ENCODE results near the gene KRT6A.

Gene KRT6A

GRCh38 chr12:52487211-52487610 is 5.8 kb downstream of the KRT6A start:
- ATAC-seq = no peak
- TF ChIP-seq SNAI2 (CRISPR knock-in tag; IDR thresholded peaks at IDR 0.05) (no peak), POU6F1 (CRISPR knock-in tag; IDR thresholded peaks at IDR 0.05; ENCODE audit: borderline replicate concordance, low read depth) (no peak), PPARA (CRISPR knock-in tag; IDR thresholded peaks at IDR 0.05; ENCODE audit: borderline replicate concordance) (no peak), BACH2 (CRISPR knock-in tag; IDR thresholded peaks at IDR 0.05; ENCODE audit: borderline replicate concordance) (no peak), ZNF8 (CRISPR knock-in tag; IDR thresholded peaks at IDR 0.05) (no peak), GLIS3 (CRISPR knock-in tag; IDR thresholded peaks at IDR 0.05) (no peak), ZNF70 (CRISPR knock-in tag; IDR thresholded peaks at IDR 0.05) (no peak), PATZ1 (CRISPR knock-in tag; IDR thresholded peaks at IDR 0.05; ENCODE audit: borderline replicate concordance) (no peak), ESRRG (CRISPR knock-in tag; IDR thresholded peaks at IDR 0.05) (no peak), TCF4 (CRISPR knock-in tag; IDR thresholded peaks at IDR 0.05; ENCODE audit: borderline replicate concordance) (no peak), ZFP30 (CRISPR knock-in tag; IDR thresholded peaks at IDR 0.05) (no peak), ARNTL (CRISPR knock-in tag; IDR thresholded peaks at IDR 0.05; ENCODE audit: borderline replicate concordance, low read depth) (no peak), ZC3H10 (CRISPR knock-in tag; IDR thresholded peaks at IDR 0.05) (no peak), CSDC2 (CRISPR knock-in tag; IDR thresholded peaks at IDR 0.05) (no peak), ZNF565 (CRISPR knock-in tag; conservative IDR thresholded peaks at IDR 0.05; ENCODE audit: low read depth) (no peak), CSRNP3 (CRISPR knock-in tag; IDR thresholded peaks at IDR 0.05) (no peak)
- TF ChIP-seq, protein P1, sequence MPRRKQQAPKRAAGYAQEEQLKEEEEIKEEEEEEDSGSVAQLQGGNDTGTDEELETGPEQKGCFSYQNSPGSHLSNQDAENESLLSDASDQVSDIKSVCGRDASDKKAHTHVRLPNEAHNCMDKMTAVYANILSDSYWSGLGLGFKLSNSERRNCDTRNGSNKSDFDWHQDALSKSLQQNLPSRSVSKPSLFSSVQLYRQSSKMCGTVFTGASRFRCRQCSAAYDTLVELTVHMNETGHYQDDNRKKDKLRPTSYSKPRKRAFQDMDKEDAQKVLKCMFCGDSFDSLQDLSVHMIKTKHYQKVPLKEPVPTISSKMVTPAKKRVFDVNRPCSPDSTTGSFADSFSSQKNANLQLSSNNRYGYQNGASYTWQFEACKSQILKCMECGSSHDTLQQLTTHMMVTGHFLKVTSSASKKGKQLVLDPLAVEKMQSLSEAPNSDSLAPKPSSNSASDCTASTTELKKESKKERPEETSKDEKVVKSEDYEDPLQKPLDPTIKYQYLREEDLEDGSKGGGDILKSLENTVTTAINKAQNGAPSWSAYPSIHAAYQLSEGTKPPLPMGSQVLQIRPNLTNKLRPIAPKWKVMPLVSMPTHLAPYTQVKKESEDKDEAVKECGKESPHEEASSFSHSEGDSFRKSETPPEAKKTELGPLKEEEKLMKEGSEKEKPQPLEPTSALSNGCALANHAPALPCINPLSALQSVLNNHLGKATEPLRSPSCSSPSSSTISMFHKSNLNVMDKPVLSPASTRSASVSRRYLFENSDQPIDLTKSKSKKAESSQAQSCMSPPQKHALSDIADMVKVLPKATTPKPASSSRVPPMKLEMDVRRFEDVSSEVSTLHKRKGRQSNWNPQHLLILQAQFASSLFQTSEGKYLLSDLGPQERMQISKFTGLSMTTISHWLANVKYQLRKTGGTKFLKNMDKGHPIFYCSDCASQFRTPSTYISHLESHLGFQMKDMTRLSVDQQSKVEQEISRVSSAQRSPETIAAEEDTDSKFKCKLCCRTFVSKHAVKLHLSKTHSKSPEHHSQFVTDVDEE (CRISPR knock-in tag; IDR thresholded peaks at IDR 0.05) = no peak

GRCh38 chr12:52486166-52487105 is 6.6 kb downstream of the KRT6A start:
- TF ChIP-seq ISL1 (CRISPR knock-in tag; IDR thresholded peaks at IDR 0.05) (no peak), PATZ1 (CRISPR knock-in tag; IDR thresholded peaks at IDR 0.05; ENCODE audit: borderline replicate concordance) (no peak), ESRRG (CRISPR knock-in tag; IDR thresholded peaks at IDR 0.05) (no peak), ZNF70 (CRISPR knock-in tag; IDR thresholded peaks at IDR 0.05) (no peak), TCF4 (CRISPR knock-in tag; IDR thresholded peaks at IDR 0.05; ENCODE audit: borderline replicate concordance) (no peak), ZFP30 (CRISPR knock-in tag; IDR thresholded peaks at IDR 0.05) (no peak), CREB5 (CRISPR knock-in tag; IDR thresholded peaks at IDR 0.05; ENCODE audit: low read depth) (no peak), ZFP3 (CRISPR knock-in tag; IDR thresholded peaks at IDR 0.05) (no peak), ARNTL (CRISPR knock-in tag; IDR thresholded peaks at IDR 0.05; ENCODE audit: borderline replicate concordance, low read depth) (no peak), ZNF8 (CRISPR knock-in tag; IDR thresholded peaks at IDR 0.05) (no peak), BACH2 (CRISPR knock-in tag; IDR thresholded peaks at IDR 0.05; ENCODE audit: borderline replicate concordance) (no peak)
- TF ChIP-seq, protein P1 (CRISPR knock-in tag; IDR thresholded peaks at IDR 0.05) = no peak
- ATAC-seq = no peak
